OCI-LY3 (cell line): ENCODE results near the gene HHAT.

Experiments used
- EZH2phosphoT487 ChIP-seq: fragments of 200-600 bp; shearing (Covaris generic); IDR thresholded peaks from 2 replicates; pipeline ENCODE4 v1.6.1; 2018; ENCODE audit warnings: antibody characterized with exemption, mixed run types, low read depth
- TF ChIP-seq, protein P1 (sequence below): fragments of 200-600, 300-600 bp; sonication (generic); IDR thresholded peaks from 2 replicates; pipeline ENCODE4 v1.5.1; 2014; ENCODE audit warnings: antibody characterized with exemption, low read length, low read depth

DNA sequence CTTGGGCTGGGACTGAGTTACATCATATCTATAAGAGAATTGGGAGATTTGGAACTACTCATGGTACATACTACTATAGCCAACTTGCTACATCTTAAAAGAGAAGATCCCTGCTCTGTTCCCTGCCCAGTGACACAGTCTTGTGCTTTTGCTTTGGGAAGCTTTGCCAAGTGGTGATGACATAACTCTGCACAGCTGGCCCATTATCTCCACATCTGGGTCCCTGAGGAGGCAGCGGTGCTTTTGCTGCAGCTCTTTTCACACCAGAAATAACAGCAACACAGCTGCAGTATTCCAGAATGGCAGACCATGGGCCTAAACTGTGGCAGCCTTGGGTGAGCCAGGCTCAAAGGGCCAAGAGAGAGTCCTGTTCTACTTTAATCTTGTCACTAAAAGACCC lies 296.0 kb downstream of the HHAT start:
- TF ChIP-seq, protein P1, sequence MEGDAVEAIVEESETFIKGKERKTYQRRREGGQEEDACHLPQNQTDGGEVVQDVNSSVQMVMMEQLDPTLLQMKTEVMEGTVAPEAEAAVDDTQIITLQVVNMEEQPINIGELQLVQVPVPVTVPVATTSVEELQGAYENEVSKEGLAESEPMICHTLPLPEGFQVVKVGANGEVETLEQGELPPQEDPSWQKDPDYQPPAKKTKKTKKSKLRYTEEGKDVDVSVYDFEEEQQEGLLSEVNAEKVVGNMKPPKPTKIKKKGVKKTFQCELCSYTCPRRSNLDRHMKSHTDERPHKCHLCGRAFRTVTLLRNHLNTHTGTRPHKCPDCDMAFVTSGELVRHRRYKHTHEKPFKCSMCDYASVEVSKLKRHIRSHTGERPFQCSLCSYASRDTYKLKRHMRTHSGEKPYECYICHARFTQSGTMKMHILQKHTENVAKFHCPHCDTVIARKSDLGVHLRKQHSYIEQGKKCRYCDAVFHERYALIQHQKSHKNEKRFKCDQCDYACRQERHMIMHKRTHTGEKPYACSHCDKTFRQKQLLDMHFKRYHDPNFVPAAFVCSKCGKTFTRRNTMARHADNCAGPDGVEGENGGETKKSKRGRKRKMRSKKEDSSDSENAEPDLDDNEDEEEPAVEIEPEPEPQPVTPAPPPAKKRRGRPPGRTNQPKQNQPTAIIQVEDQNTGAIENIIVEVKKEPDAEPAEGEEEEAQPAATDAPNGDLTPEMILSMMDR, result no peak
- no peak for TF ChIP-seq EZH2phosphoT487
